ENCODE data around the gene PLXNA2. TPM values are rescaled to one million over a fixed set of nuclear protein-coding genes. Genes with fewer than 3 reads are reported as not detected.

The PLXNA2 gene
- total RNA-seq, 1 experiment from 2014 or later: 0.89 TPM

- Histone ChIP-seq H3K36me3 (ENCODE audit: control insufficient read depth in 1 of 2, insufficient read depth in 2 of 2, low read length in 2 of 2) (no peaks in the 10 kb centered on the region), H2AFZ (ENCODE audit: low read depth, low read length, poor library complexity, severe bottlenecking) (no peak overlapping the region), H3K79me2 (ENCODE audit: insufficient read depth, low read length) (no peaks in the 10 kb centered on the region), H3K9me2 (ENCODE audit: insufficient read depth) (no peaks in the 10 kb centered on the region), H3K4me1 (ENCODE audit: control insufficient read depth in 1 of 2, insufficient read depth in 2 of 2, low read length in 2 of 2) (no peaks in the 10 kb centered on the region), H4K20me1 (ENCODE audit: insufficient read depth) (no peaks in the 10 kb centered on the region), H3K4me2 (ENCODE audit: low read length) (no peak overlapping the region), H3K4me3 (replicated peaks in 1 of 2; ENCODE audit: low read depth in 1 of 2, low read length in 2 of 2) (no peak overlapping the region), H3K9me3 (ENCODE audit: control insufficient read depth in 1 of 2, insufficient read depth in 1 of 2, low read depth in 1 of 2, low read length in 2 of 2) (no peaks in the 10 kb centered on the region), H3K27ac (ENCODE audit: low read depth, low read length) (no peak overlapping the region), H3K9ac (ENCODE audit: low read length) (no peak overlapping the region), H3K27me3 (ENCODE audit: insufficient read depth, low read length) (peaks cover 35% of the 10 kb centered on the region)
- no TSS peak for BruUV-seq (replicated peaks)
- ChIA-PET POLR2A (no interaction called here), CTCF (no interaction called here), RAD21 (ENCODE audit: low non-redundant PET in 1 of 2, low total read pairs in 2 of 2, uncharacterized antibody in 2 of 2, unreplicated experiment in 2 of 2) (no interaction called here)
- no peak for TF ChIP-seq CBX3 (IDR thresholded peaks at IDR 0.05; ENCODE audit: low read depth)
- no peak for ATAC-seq
- DNase-seq (ENCODE audit: low read depth, low spot score): no peak
- intact Hi-C loops (cut with micrococcal nuclease): no loop called here
These were observed 192.5 kb downstream of the PLXNA2 start for GRCh38 chr1:208051651-208052050.

- peaks cover 24% of the 10 kb centered on the region for H3K27me3 ChIP-seq (ENCODE audit: insufficient read depth, low read length)
- BruUV-seq (replicated peaks): no TSS peak
- H3K79me2 ChIP-seq (ENCODE audit: insufficient read depth, low read length): no peaks in the 10 kb centered on the region
- no peak overlapping the region for H3K4me2 ChIP-seq (ENCODE audit: low read length)
- intact Hi-C loops (cut with micrococcal nuclease): no loop called here
- no peaks in the 10 kb centered on the region for H3K9me3 ChIP-seq (ENCODE audit: control insufficient read depth in 1 of 2, insufficient read depth in 1 of 2, low read depth in 1 of 2, low read length in 2 of 2)
- H3K36me3 ChIP-seq (ENCODE audit: control insufficient read depth in 1 of 2, insufficient read depth in 2 of 2, low read length in 2 of 2): no peaks in the 10 kb centered on the region
- no peaks in the 10 kb centered on the region for H3K9me2 ChIP-seq (ENCODE audit: insufficient read depth)
- no peak overlapping the region for H2AFZ ChIP-seq (ENCODE audit: low read depth, low read length, poor library complexity, severe bottlenecking)
- ATAC-seq (no peak), DNase-seq (ENCODE audit: low read depth, low spot score) (no peak)
- no peaks in the 10 kb centered on the region for H3K4me1 ChIP-seq (ENCODE audit: control insufficient read depth in 1 of 2, insufficient read depth in 2 of 2, low read length in 2 of 2)
- H3K9ac ChIP-seq (ENCODE audit: low read length): no peak overlapping the region
- no peak overlapping the region for H3K4me3 ChIP-seq (replicated peaks in 1 of 2; ENCODE audit: low read depth in 1 of 2, low read length in 2 of 2)
- RAD21 ChIA-PET (ENCODE audit: low non-redundant PET in 1 of 2, low total read pairs in 2 of 2, uncharacterized antibody in 2 of 2, unreplicated experiment in 2 of 2): no interaction called here
- no peak overlapping the region for H3K27ac ChIP-seq (ENCODE audit: low read depth, low read length)
- H4K20me1 ChIP-seq (ENCODE audit: insufficient read depth): no peaks in the 10 kb centered on the region
- CTCF ChIA-PET: no interaction called here
- TF ChIP-seq CTCF (IDR thresholded peaks at IDR 0.05 in 2 of 3, conservative IDR thresholded peaks at IDR 0.05 in 1 of 3; ENCODE audit: borderline replicate concordance in 1 of 3, insufficient read depth in 1 of 3, low read depth in 2 of 3, low read length in 2 of 3) (no peak), EZH2 (IDR thresholded peaks at IDR 0.05) (no peak), CBX3 (IDR thresholded peaks at IDR 0.05; ENCODE audit: low read depth) (no peak), ATF3 (IDR thresholded peaks at IDR 0.05) (no peak), POLR2AphosphoS5 (IDR thresholded peaks at IDR 0.05; ENCODE audit: low read depth, low read length) (no peak), EGR1 (IDR thresholded peaks at IDR 0.05; ENCODE audit: low read depth) (no peak), POLR2A (IDR thresholded peaks at IDR 0.05; ENCODE audit: borderline replicate concordance, extremely low read depth, insufficient read depth, insufficient read length) (no peak), FOSL1 (IDR thresholded peaks at IDR 0.05; ENCODE audit: low read depth) (no peak), YY1 (IDR thresholded peaks at IDR 0.05; ENCODE audit: extremely low read depth, insufficient replicate concordance, low read depth, low read length) (no peak), ZBTB33 (IDR thresholded peaks at IDR 0.05; ENCODE audit: extremely low read depth, insufficient replicate concordance, low read length) (no peak), CEBPB (IDR thresholded peaks at IDR 0.05; ENCODE audit: low read depth) (no peak)
- POLR2A ChIA-PET: no interaction called here
These were observed 195.3 kb downstream of the PLXNA2 start for GRCh38 chr1:208048904-208049303.

All from HCT116 (cell line).